ENCODE results near the gene SMIM32. TPM values are rescaled to one million over a fixed set of nuclear protein-coding genes. Genes with fewer than 3 reads are reported as not detected.
A peak's percentile ranks its signal among the peaks of the same experiment; 100 is the strongest.

Gene SMIM32
- total and polyA plus RNA-seq, 9 of the 15 experiments (the other 6 are each of a cell fraction or from before 2014, with no cell fraction given), result not detected

GRCh38 chr5:136222580-136223235, 29.7 kb upstream of the SMIM32 start:
- no peaks in the 10 kb centered on the region for H3K4me1 ChIP-seq (replicated peaks in 1 of 2; ENCODE audit: control insufficient read depth in 2 of 2, insufficient read depth in 2 of 2, low read length in 2 of 2)
- H4K20me1 ChIP-seq (replicated peaks; ENCODE audit: control insufficient read depth, insufficient read depth, low read length), result no peaks in the 10 kb centered on the region
- in situ Hi-C loops (cut with MboI), result no loop called here
- CTCF ChIA-PET (ENCODE audit: low intra/inter-chr PET ratio), result no interaction called here
- no peaks in the 10 kb centered on the region for H3K9me1 ChIP-seq (ENCODE audit: control insufficient read depth, insufficient read depth, low read length)
- intact Hi-C loops (cut with micrococcal nuclease), result no loop called here
- DNase-seq (ENCODE audit: extremely low read depth in 1 of 4, low spot score in 3 of 4), result no peak
- H3K9me3 ChIP-seq (replicated peaks; ENCODE audit: control insufficient read depth, insufficient read depth, low read depth, low read length), result no peaks in the 10 kb centered on the region
- H3K4me2 ChIP-seq (ENCODE audit: insufficient read depth, low read length), result no peak overlapping the region
- POLR2A ChIA-PET, result no interaction called here
- ATAC-seq, result no peak
- H3K79me2 ChIP-seq (ENCODE audit: control insufficient read depth, insufficient read depth, low read length), result no peaks in the 10 kb centered on the region
- no peak overlapping the region for H3K4me3 ChIP-seq
- TF ChIP-seq NR4A1 (CRISPR knock-in tag; IDR thresholded peaks at IDR 0.05), result no peak
- no peak for TF ChIP-seq NR4A1 (tag; IDR thresholded peaks at IDR 0.05)
- TF ChIP-seq HDAC2 (IDR thresholded peaks at IDR 0.05), result no peak
- no peak for TF ChIP-seq ELF2 (CRISPR knock-in tag; IDR thresholded peaks at IDR 0.05)
- TF ChIP-seq VEZF1 (CRISPR knock-in tag; IDR thresholded peaks at IDR 0.05), result peak; percentile 25; the same call in 1 of the 2 replicates
- no peak for TF ChIP-seq ZNF644 (tag; IDR thresholded peaks at IDR 0.05; ENCODE audit: low read depth)
- peaks cover 0 to 7% of the 10 kb centered on the region in 2 experiments; a peak in 3 of 5 replicates for H3K27me3 ChIP-seq (ENCODE audit: control insufficient read depth in 2 of 2, insufficient read depth in 2 of 2, low read length in 2 of 2)
- no peak for FAIRE-seq
- no peak overlapping the region for H2AFZ ChIP-seq (ENCODE audit: low read depth, low read length)
- H3K27ac ChIP-seq (ENCODE audit: extremely low read depth, low read depth, low read length), result no peak overlapping the region
- H3K36me3 ChIP-seq (ENCODE audit: control insufficient read depth, insufficient read depth, low read length), result no peaks in the 10 kb centered on the region
- WGBS (ENCODE audit: insufficient coverage, low coverage, missing lambda C conversion rate), result 0% methylated on average over 4 of the region's 4 CpGs
- H3K9ac ChIP-seq (ENCODE audit: insufficient read depth in 1 of 2, low read depth in 2 of 2, low read length in 2 of 2), result no peak overlapping the region
- no TSS peak for BruUV-seq (replicated peaks)

All from K562 (cell line).